ENCODE measurements around the gene CHFR. TPM values are rescaled to one million over a fixed set of nuclear protein-coding genes. Genes with fewer than 3 reads are reported as not detected.
"Not testable (repeated sequence)": the region's sequence is repeated elsewhere in the genome, so short reads cannot be mapped to it uniquely, and the experiment has no call there.

Gene CHFR
- total RNA-seq, 1 experiment from 2014 or later: 41.0 TPM

DNA sequence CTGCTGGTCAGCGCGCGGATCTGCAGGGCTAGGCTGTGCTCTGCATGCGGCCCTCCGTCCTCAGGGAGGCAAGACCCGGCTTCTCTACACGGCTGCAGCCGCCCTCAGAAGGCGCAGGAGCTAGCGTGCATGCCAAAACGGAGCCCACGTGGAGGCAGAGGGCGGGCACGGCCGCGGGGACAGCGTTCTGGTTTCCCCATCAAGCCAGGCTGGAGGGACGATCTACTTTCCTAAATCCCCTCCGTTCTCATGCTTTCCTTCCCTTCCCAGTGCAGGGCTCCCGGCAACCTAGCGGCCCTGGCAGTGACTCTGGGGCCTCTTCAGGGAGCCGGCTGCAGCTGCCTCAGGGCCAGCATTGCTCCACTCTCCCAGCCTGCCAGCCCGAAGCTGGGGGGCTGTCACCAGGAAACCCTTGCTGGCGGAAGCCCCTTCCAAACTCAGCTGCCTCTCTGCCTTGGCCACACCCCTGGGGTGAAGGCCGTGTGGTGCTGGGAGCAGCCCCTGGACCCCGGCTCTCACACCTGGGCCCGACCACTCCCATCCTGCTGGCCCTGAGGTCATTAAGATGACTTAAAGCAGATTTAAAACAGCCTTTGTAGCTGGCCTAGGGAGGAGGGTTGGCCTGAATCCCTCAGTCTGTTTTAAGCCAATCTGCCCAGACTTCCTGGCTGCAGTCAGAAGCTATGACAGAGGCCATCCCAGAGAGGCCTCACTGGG is 49.6 kb downstream of the CHFR start:
- Mint-ChIP-seq H3K4me1 (ENCODE audit: insufficient read depth, unreplicated experiment) (no peaks in the 10 kb centered on the region), H3K4me3 (ENCODE audit: unreplicated experiment) (no peak overlapping the region), H3K27ac (ENCODE audit: low read depth, unreplicated experiment) (no peak overlapping the region), H3K27me3 (ENCODE audit: insufficient read depth, unreplicated experiment) (no peaks in the 10 kb centered on the region), H3K36me3 (ENCODE audit: insufficient read depth, unreplicated experiment) (peaks cover 40% of the 10 kb centered on the region), H3K9me3 (ENCODE audit: unreplicated experiment) (no peaks in the 10 kb centered on the region)
- BruUV-seq (replicated peaks): no TSS peak
- no peak for TF ChIP-seq CTCF (IDR thresholded peaks at IDR 0.05; ENCODE audit: unreplicated experiment)
- DNase-seq (ENCODE audit: unreplicated experiment): no peak
- CTCF ChIA-PET: no interaction called here
- intact Hi-C loops (cut with micrococcal nuclease): no loop called here
- POLR2A ChIA-PET: interaction anchor here (1.2 kb wide), 1 partner anchor 10 kb away, joined by 4 read pairs; no protein-coding TSS in a partner anchor

DNA sequence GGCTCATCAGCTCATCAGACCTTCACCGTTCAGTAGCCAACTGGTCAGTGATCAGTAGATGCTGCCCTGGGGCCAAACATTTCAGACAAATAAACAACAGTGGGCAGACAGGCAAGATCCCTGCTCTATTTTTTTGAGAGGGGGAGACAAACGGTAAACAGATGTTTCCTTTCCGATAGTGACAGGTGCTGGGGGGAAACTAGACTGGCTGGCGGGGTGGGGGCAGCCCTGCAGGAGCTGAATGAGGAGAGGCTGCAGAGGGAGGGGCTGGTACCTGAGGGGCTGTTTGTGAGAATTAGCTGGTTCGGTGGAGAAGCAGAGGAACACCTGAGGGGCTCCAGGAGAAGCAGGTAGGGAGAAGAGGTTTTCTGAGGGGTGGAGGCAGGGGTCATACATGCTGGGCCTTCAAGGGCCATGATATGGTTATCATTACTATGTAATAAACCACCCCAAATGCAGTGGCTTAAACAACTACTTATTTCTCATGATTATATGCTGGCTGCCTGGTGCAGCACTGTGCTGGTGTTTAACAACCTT is 50.5 kb downstream of the CHFR start:
- Mint-ChIP-seq H3K4me3 (ENCODE audit: unreplicated experiment) (no peak overlapping the region), H3K4me1 (ENCODE audit: insufficient read depth, unreplicated experiment) (no peaks in the 10 kb centered on the region), H3K36me3 (ENCODE audit: insufficient read depth, unreplicated experiment) (peaks cover 36% of the 10 kb centered on the region), H3K9me3 (ENCODE audit: unreplicated experiment) (no peaks in the 10 kb centered on the region), H3K27ac (ENCODE audit: low read depth, unreplicated experiment) (no peak overlapping the region), H3K27me3 (ENCODE audit: insufficient read depth, unreplicated experiment) (no peaks in the 10 kb centered on the region)
- TF ChIP-seq CTCF (IDR thresholded peaks at IDR 0.05; ENCODE audit: unreplicated experiment): no peak
- ChIA-PET CTCF (no interaction called here), POLR2A (no interaction called here)
- intact Hi-C loops (cut with micrococcal nuclease): no loop called here
- DNase-seq (ENCODE audit: unreplicated experiment): no peak
- no TSS peak for BruUV-seq (replicated peaks)

DNA sequence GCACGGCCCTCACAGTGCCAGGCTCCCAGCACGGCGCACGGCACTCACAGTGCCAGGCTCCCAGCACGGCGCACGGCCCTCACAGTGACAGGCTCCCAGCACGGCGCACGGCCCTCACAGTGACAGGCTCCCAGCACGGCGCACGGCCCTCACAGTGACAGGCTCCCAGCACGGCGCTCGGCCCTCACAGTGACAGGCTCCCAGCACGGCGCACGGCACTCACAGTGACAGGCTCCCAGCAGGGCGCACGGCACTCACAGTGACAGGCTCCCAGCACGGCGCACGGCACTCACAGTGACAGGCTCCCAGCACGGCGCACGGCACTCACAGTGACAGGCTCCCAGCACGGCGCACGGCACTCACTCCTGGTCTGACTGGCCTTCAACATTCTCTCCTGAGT is 51.2 kb downstream of the CHFR start:
- BruUV-seq (replicated peaks); H3K27me3 Mint-ChIP-seq (ENCODE audit: insufficient read depth, unreplicated experiment); H3K27ac Mint-ChIP-seq (ENCODE audit: low read depth, unreplicated experiment); CTCF ChIA-PET; H3K4me3 Mint-ChIP-seq (ENCODE audit: unreplicated experiment); H3K9me3 Mint-ChIP-seq (ENCODE audit: unreplicated experiment); intact Hi-C loops (cut with micrococcal nuclease); POLR2A ChIA-PET; H3K4me1 Mint-ChIP-seq (ENCODE audit: insufficient read depth, unreplicated experiment); DNase-seq (ENCODE audit: unreplicated experiment): not testable (repeated sequence)
- H3K36me3 Mint-ChIP-seq (ENCODE audit: insufficient read depth, unreplicated experiment): peaks cover 29% of the 10 kb centered on the region

DNA sequence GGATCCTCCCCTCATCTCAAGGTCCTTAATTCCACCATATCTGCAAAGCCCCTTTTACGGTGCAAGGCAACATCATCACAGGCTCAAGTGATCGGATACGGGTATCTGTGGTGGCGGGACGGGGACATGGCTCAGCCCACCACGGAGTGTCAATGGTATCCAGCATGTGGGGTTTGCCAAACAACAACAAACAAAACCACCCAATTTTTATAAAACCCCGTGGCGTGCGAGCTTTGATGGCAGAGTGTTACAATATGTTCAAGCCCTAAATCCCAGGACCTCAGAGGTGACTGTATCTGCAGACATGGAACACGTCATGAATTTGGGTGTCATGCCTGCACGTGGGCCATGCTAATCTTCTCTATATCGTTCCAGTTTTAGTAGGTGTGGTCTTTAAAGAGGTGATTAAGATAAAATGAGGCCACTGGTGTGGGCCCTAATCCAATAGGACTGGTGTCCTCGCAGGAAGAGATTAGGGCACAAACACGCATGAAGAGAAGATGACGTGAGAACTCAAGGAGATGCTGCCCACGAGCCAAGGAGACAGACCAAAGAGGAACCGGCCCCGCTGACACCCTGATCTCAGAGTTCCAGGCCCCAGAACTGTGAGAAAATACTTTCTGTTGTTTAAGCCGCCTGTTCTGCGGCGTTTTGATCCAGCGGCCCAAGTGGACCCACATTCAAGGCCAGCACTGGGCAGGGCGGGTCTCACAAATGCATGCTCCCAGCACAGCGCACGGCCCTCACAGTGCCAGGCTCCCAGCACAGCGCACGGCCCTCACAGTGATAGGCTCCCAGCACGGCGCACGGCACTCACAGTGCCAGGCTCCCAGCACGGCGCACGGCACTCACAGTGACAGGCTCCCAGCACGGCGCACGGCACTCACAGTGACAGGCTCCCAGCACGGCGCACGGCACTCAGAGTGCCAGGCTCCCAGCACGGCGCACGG is 52.1 kb downstream of the CHFR start:
- no peak overlapping the region for H3K27ac Mint-ChIP-seq (ENCODE audit: low read depth, unreplicated experiment)
- no peaks in the 10 kb centered on the region for H3K27me3 Mint-ChIP-seq (ENCODE audit: insufficient read depth, unreplicated experiment)
- ChIA-PET CTCF (interaction anchor here (0.7 kb wide), 1 partner anchor 12 kb away, joined by 4 read pairs; no protein-coding TSS in a partner anchor), POLR2A (no interaction called here)
- no peak for DNase-seq (ENCODE audit: unreplicated experiment)
- H3K9me3 Mint-ChIP-seq (ENCODE audit: unreplicated experiment): no peaks in the 10 kb centered on the region
- BruUV-seq (replicated peaks): no TSS peak
- no peak for TF ChIP-seq CTCF (IDR thresholded peaks at IDR 0.05; ENCODE audit: unreplicated experiment)
- H3K4me3 Mint-ChIP-seq (ENCODE audit: unreplicated experiment): no peak overlapping the region
- no peaks in the 10 kb centered on the region for H3K4me1 Mint-ChIP-seq (ENCODE audit: insufficient read depth, unreplicated experiment)
- intact Hi-C loops (cut with micrococcal nuclease): no loop called here
- H3K36me3 Mint-ChIP-seq (ENCODE audit: insufficient read depth, unreplicated experiment): peaks cover 24% of the 10 kb centered on the region
